ENCODE results near the gene PARK7.

PARK7 gene

GRCh38 chr1:8013399-8013798, 51.9 kb downstream of the PARK7 start:
- CTCF ChIA-PET = interaction anchor here (1.1 to 9.4 kb wide), 8 partner anchors 15 to 337 kb away, joined by 3 to 105 read pairs (median 15); no protein-coding TSS in a partner anchor
- DNase-seq = no peak
- Mint-ChIP-seq H3K4me3 (no peak overlapping the region), H3K9me3 (no peaks in the 10 kb centered on the region), H3K4me1 (no peaks in the 10 kb centered on the region), H3K27ac (no peak overlapping the region), H3K27me3 (no peaks in the 10 kb centered on the region), H3K36me3 (no peaks in the 10 kb centered on the region)

DNA sequence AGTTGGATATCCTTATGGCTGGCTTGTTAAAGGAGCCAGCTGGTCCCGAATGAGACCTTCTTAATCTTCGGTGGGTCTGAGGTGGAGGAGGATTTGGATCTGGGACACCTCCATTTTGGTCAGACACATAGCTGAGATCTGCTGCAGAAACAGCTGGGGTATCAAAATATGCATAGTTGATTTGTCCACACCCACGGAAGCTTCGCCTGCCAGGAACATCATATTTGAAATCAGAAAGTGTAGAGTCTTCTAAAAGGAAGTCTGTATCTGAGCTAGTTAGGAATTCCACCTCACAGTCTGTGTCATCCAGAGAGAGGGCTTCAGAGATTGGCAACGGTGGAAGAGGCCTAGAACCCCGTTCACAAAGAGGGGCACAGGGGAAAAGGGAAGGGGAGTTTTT, 52.3 kb downstream of the PARK7 start:
- Mint-ChIP-seq H3K4me3 (no peak overlapping the region), H3K36me3 (no peaks in the 10 kb centered on the region), H3K4me1 (no peaks in the 10 kb centered on the region), H3K27me3 (peaks cover 2% of the 10 kb centered on the region), H3K27ac (no peak overlapping the region), H3K9me3 (no peaks in the 10 kb centered on the region)
- CTCF ChIA-PET = interaction anchor here (0.7 to 9.4 kb wide), 9 partner anchors 14 to 354 kb away, joined by 3 to 105 read pairs (median 11); no protein-coding TSS in a partner anchor
- DNase-seq = no peak

GRCh38 chr1:8014381-8014988, 53.0 kb downstream of the PARK7 start:
- no peaks in the 10 kb centered on the region for H3K4me1 Mint-ChIP-seq
- no peak for DNase-seq
- H3K27me3 Mint-ChIP-seq = peaks cover 9% of the 10 kb centered on the region
- H3K4me3 Mint-ChIP-seq = no peak overlapping the region
- H3K27ac Mint-ChIP-seq = no peak overlapping the region
- H3K9me3 Mint-ChIP-seq = no peaks in the 10 kb centered on the region
- CTCF ChIA-PET = interaction anchor here (0.6 to 9.4 kb wide), 30 partner anchors 10 to 834 kb away, joined by 3 to 105 read pairs (median 4); partner anchors contain the start of gene SLC45A1
- H3K36me3 Mint-ChIP-seq = no peaks in the 10 kb centered on the region

DNA sequence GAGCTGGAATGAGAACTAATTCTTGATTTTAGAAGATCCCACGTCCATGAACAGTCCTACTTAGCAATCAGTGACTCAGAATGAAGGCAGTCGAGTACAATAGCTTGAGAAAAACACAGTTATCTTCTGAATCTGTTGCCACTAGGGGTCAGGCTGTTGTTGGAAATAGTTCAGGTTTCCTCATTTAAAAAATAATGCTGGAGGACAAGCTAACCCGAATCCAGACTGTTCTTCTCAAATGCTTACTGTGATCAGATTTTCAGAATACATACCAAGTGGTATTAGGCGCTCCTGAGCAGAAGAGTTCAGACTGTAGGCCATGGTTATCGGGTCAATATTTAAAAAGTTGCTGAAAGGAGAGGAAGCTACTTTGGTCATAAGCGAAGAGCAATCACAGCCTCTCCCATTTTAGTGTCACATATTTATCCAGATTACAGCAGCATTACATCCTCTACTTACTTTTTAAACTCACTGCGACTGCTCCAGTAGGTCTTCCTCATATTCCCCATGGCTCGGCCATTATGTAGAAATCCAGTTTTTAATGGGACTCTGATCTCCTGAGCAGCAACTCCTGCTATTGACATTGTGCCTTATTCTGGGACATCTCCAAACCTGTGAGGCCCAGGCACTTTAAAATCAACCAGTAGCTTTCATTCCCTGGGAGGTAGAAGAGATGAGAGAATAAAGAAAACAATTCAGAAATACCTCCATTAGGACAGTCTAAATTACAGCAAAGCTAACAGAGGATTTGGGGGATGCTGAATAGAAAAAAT, 53.7 kb downstream of the PARK7 start:
- H3K4me1 Mint-ChIP-seq = no peaks in the 10 kb centered on the region
- H3K4me3 Mint-ChIP-seq = no peak overlapping the region
- DNase-seq = peak; percentile 56
- no peaks in the 10 kb centered on the region for H3K36me3 Mint-ChIP-seq
- CTCF ChIA-PET = interaction anchor here (0.6 to 9.4 kb wide), 35 partner anchors 9 to 833 kb away, joined by 3 to 105 read pairs (median 4); partner anchors contain the start of gene SLC45A1
- no peaks in the 10 kb centered on the region for H3K9me3 Mint-ChIP-seq
- H3K27me3 Mint-ChIP-seq = peaks cover 9% of the 10 kb centered on the region
- no peak overlapping the region for H3K27ac Mint-ChIP-seq

- Mint-ChIP-seq H3K4me1 (no peaks in the 10 kb centered on the region), H3K27me3 (peaks cover 9% of the 10 kb centered on the region), H3K4me3 (no peak overlapping the region), H3K36me3 (no peaks in the 10 kb centered on the region), H3K9me3 (no peaks in the 10 kb centered on the region), H3K27ac (no peak overlapping the region)
- CTCF ChIA-PET = interaction anchor here (1.0 to 9.4 kb wide), 24 partner anchors 9 to 346 kb away, joined by 3 to 105 read pairs (median 5); partner anchors contain the start of gene SLC45A1
- DNase-seq = no peak
These were observed 54.3 kb downstream of the PARK7 start for GRCh38 chr1:8015809-8016165.

GRCh38 chr1:8016210-8016894, 54.8 kb downstream of the PARK7 start:
- no peak for DNase-seq
- no peak overlapping the region for H3K27ac Mint-ChIP-seq
- CTCF ChIA-PET = interaction anchor here (1.0 to 9.4 kb wide), 19 partner anchors 14 to 343 kb away, joined by 3 to 105 read pairs (median 5); partner anchors contain the start of gene SLC45A1
- H3K9me3 Mint-ChIP-seq = no peaks in the 10 kb centered on the region
- H3K4me3 Mint-ChIP-seq = no peak overlapping the region
- no peaks in the 10 kb centered on the region for H3K36me3 Mint-ChIP-seq
- no peaks in the 10 kb centered on the region for H3K4me1 Mint-ChIP-seq
- H3K27me3 Mint-ChIP-seq = peaks cover 9% of the 10 kb centered on the region

GRCh38 chr1:8016895-8017241, 55.4 kb downstream of the PARK7 start:
- Mint-ChIP-seq H3K27ac (no peak overlapping the region), H3K27me3 (peaks cover 9% of the 10 kb centered on the region), H3K4me1 (no peaks in the 10 kb centered on the region), H3K36me3 (no peaks in the 10 kb centered on the region), H3K4me3 (no peak overlapping the region), H3K9me3 (no peaks in the 10 kb centered on the region)
- no peak for DNase-seq
- CTCF ChIA-PET = interaction anchor here (0.6 to 9.4 kb wide), 8 partner anchors 35 to 317 kb away, joined by 3 to 105 read pairs (median 3); no protein-coding TSS in a partner anchor

DNA sequence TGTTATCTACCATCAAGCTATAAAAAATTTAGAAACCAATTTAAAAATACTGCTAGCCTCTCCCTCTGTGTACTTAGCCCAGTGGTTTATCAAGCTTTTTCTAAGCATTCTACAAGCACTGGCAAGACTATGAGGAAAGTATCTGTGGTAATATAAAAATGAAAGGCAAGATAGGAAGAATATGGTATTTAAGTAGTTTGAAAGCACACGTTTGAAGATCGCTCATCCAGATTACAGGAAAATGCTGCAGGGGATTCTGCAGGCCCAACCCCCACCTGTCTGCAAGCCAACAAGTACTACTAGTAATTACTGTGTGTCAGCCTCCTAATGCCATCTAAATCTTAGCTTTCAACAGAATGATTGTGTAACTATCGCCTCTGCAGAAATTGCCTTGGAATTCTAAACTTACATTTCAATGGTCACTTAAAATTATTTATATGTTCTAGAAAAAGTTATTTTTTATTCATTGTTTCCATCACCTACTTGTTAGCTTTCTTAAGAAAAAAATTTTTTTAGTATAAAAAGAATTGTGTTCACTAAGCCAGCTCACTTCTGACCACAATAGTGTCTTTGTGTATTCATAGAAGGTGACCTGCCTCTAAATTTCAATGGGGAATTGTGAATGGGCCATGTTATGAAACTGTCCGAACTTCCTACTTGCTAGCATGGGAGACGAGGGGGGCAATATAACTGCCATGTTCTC, 56.1 kb downstream of the PARK7 start:
- Mint-ChIP-seq H3K4me1 (no peaks in the 10 kb centered on the region), H3K4me3 (no peak overlapping the region)
- DNase-seq = no peak

GRCh38 chr1:8018492-8019228, 57.1 kb downstream of the PARK7 start:
- H3K4me3 Mint-ChIP-seq = no peak overlapping the region
- H3K9me3 Mint-ChIP-seq = no peaks in the 10 kb centered on the region
- H3K36me3 Mint-ChIP-seq = no peaks in the 10 kb centered on the region
- no peak for DNase-seq
- H3K27me3 Mint-ChIP-seq = peaks cover 21% of the 10 kb centered on the region
- CTCF ChIA-PET = interaction anchor here (0.9 to 9.4 kb wide), 5 partner anchors 12 to 332 kb away, joined by 3 to 105 read pairs (median 5); no protein-coding TSS in a partner anchor
- H3K27ac Mint-ChIP-seq = no peak overlapping the region
- no peaks in the 10 kb centered on the region for H3K4me1 Mint-ChIP-seq

More for the DNA sequence above, 56.1 kb downstream of the PARK7 start:
- Mint-ChIP-seq H3K9me3 (no peaks in the 10 kb centered on the region), H3K36me3 (no peaks in the 10 kb centered on the region), H3K27me3 (peaks cover 12% of the 10 kb centered on the region), H3K27ac (no peak overlapping the region)
- CTCF ChIA-PET = interaction anchor here (0.6 to 9.4 kb wide), 8 partner anchors 13 to 316 kb away, joined by 3 to 105 read pairs (median 4); no protein-coding TSS in a partner anchor

DNA sequence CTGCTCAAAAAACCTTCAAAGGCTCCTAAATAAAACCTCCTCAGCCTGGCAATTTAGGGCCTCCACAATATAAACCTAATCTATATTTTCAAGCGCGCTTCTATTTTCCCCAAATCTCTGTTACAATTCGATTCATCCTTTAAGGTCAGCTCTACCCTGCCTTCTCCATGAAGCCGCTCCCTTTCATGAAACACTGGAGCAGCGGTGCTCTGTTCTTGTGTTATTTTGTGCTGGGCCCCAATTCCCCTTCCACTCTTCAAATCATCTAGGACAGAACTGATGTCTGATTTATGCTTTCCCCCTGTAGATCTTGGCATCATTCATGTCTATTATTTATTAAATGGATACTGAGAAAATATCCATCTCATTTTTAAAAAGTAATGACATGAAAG, 57.7 kb downstream of the PARK7 start:
- Mint-ChIP-seq H3K9me3 (no peaks in the 10 kb centered on the region), H3K4me3 (no peak overlapping the region), H3K4me1 (no peaks in the 10 kb centered on the region)

DNA sequence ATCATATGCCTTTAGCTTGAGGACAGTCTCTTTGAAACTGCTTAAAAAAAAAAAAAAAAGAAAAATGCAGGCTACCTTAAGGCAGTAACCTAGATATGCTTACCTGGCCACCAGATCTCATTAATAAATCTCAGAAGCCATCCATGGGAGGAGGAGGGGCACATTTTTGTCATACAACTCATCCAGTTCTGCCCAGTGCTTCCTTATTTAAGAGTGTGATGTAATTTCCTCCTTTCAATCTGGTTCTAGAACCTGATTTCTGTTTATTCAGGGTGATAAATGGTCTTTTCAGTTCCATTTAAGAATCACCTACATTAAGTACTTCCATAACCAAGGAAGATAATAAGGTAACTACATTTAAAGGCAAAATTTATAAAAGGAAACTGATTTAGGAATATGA, 58.5 kb downstream of the PARK7 start:
- no peaks in the 10 kb centered on the region for H3K9me3 Mint-ChIP-seq
- no peak for DNase-seq
- no peaks in the 10 kb centered on the region for H3K36me3 Mint-ChIP-seq
- CTCF ChIA-PET = interaction anchor here (0.7 to 9.4 kb wide), 2 partner anchors 12 to 293 kb away, joined by 3 to 105 read pairs; no protein-coding TSS in a partner anchor
- no peak overlapping the region for H3K27ac Mint-ChIP-seq
- H3K27me3 Mint-ChIP-seq = peaks cover 28% of the 10 kb centered on the region
- peaks cover under 1% of the 10 kb centered on the region for H3K4me1 Mint-ChIP-seq
- H3K4me3 Mint-ChIP-seq = no peak overlapping the region

More for the DNA sequence above, 57.7 kb downstream of the PARK7 start:
- Mint-ChIP-seq H3K27ac (no peak overlapping the region), H3K27me3 (peaks cover 26% of the 10 kb centered on the region), H3K36me3 (no peaks in the 10 kb centered on the region)
- no peak for DNase-seq
- CTCF ChIA-PET = interaction anchor here (0.9 to 9.4 kb wide), 4 partner anchors 12 to 332 kb away, joined by 3 to 105 read pairs (median 6); no protein-coding TSS in a partner anchor

- CTCF ChIA-PET = no interaction called here
- peaks cover 44% of the 10 kb centered on the region for H3K27me3 Mint-ChIP-seq
- no peak overlapping the region for H3K4me3 Mint-ChIP-seq
These were observed 60.3 kb downstream of the PARK7 start for GRCh38 chr1:8021676-8022266.

More at GRCh38 chr1:8021676-8022266, 60.3 kb downstream of the PARK7 start:
- no peaks in the 10 kb centered on the region for H3K36me3 Mint-ChIP-seq
- H3K4me1 Mint-ChIP-seq = peaks cover 9% of the 10 kb centered on the region
- no peak overlapping the region for H3K27ac Mint-ChIP-seq
- H3K9me3 Mint-ChIP-seq = no peaks in the 10 kb centered on the region
- no peak for DNase-seq

All from activated naive CD4-positive, alpha-beta T cell treated with anti-CD3 and anti-CD28 coated beads, Interleukin-2, amount 10 ng/mL, durations not matched to agents 7 days and 5 days (primary cell).